Measurements from ENCODE around the gene CSTF1.
"Not testable (repeated sequence)": the region's sequence is repeated elsewhere in the genome, so short reads cannot be mapped to it uniquely, and the experiment has no call there.

The CSTF1 gene

GRCh38 chr20:56368351-56369134 is 23.9 kb upstream of the CSTF1 start:
- no peak for DNase-seq (ENCODE audit: low read depth in 1 of 2, low spot score in 1 of 2)

DNA sequence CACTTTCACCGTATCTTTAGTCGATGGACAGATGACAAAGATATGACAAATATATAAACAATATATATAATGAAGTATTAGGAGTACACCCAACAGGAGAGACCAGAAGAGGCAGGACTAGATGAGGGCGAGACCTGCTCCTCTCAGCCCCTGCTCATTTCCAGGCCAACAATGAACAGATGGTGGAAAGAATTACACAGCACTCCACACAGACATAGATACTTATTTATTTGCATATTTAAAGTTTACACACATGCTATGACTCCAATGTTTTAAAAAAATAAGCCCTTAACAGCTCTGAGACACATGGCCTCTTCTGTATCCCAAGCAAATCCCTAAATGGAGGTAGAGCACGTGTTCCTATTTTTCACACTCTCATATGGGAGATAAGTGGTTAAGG is 23.3 kb upstream of the CSTF1 start:
- DNase-seq (ENCODE audit: low read depth in 1 of 2, low spot score in 1 of 2), result no peak

- DNase-seq (ENCODE audit: low read depth in 1 of 2, low spot score in 1 of 2), result no peak
Measured at GRCh38 chr20:56371977-56372376, 20.5 kb upstream of the CSTF1 start.

- no peak for DNase-seq (ENCODE audit: low read depth in 1 of 2, low spot score in 1 of 2)
Measured at GRCh38 chr20:56372850-56373249, 19.6 kb upstream of the CSTF1 start.

DNA sequence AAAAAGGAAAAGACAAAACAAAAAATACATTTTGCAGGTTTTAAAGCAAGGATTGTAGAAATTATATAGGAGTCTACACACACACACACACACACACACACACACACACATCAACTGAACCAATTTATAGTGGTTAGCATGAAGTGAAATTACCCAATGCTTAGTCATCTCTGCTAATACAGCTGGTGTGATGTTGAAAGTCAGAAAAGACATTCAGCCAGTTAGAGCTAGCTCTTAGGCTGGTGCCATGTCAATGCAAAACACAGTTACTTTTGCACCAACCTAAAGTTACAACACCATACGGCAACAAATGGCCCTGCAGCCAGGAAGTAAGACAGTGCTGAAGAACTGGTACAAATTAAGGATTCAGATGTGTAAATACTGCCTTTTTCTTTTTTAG is 18.5 kb upstream of the CSTF1 start:
- DNase-seq (ENCODE audit: low read depth in 1 of 2, low spot score in 1 of 2), result no peak

DNA sequence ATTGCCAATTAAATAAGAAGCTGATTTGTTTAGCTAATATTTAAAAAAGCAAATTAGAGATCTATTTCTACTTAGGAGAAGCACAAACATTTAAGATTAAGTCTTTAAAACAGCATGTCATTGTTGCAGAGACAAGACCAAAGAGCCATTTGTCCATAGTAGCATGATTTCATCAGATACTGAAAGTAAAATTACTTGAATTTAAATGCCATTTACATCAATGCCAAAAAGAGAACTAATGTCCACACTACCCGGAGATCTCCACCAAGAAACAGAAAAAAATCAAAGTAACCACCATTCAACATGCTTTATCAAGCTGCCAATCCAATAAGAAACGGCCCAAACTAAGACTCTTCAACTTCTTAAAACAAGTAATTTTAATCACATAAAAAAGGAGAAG is 16.1 kb upstream of the CSTF1 start:
- DNase-seq (ENCODE audit: low read depth in 1 of 2, low spot score in 1 of 2), result no peak

DNA sequence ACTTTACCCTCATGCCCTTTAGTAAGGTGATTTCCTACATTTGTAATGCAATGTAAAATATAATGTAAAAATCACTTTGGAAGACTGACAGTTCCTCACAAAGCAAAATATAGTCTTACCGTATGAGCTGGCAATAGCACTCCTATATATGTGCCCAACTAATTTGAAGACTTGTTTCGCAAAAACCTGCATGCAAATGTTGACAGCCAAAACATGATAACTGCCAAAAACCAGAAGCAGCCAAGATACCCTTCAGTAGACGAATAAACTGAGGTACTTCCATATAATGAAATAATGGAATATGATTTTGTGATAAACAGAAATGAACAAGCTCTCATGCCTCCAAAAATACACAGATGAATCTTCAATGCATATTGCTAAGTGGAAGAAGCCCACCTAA is 14.1 kb upstream of the CSTF1 start:
- no peak for DNase-seq (ENCODE audit: low read depth in 1 of 2, low spot score in 1 of 2)

DNA sequence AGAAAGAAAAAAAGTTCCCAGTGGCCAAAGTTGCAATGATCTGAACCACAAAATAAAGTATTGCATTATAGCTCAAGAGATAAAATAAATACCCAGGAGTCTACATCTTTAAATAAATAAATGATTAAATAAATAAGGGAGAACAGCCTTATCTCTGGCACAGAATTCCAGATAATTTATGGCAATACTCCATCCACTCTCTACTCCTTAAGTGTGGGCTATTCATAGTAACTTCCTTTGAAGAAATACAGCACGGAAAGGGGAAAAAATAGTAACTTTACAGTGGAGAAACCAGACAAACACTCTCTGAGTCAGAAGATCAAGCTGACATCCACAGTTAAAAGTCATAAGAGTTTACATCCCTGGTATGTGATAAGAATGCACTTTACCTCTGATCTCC is 12.1 kb upstream of the CSTF1 start:
- DNase-seq (ENCODE audit: low read depth in 1 of 2, low spot score in 1 of 2), result no peak

DNA sequence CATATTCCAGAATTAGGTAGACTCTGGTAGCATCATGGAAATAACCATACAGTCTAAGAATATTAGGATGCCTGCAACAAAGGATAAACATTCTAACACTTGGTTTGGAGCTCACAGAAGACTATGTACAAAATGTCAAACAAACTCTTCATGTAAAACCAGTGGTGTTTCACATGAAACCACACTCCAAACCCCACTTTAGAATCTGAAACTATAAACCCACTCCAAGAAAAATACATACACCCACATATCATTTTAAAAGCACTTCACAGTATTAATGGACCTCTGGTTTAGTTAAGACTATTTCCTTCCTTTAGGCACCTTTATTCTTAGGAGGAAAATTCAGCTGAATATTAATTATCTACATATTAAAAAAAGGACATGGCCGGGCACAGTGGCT is 10.9 kb upstream of the CSTF1 start:
- DNase-seq (ENCODE audit: low read depth in 1 of 2, low spot score in 1 of 2), result no peak

DNA sequence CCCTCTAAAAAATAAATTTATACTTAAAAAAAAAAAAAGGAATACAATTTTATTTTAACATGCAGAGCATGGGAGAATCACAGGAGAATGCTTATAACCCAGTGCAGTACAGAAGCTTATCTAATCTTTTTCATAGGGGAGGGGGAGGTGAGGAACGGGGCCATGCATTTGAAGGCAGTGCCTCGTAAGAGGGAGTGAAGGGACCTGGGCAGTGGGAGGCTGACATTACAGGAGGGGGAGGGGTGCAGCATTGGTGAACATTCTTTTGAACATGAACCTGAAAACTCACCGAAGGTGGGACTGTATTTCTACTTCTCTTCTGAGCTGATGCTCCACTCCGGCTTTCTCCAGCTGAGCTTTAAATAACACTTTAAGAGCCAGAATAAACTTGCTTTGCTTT is 9.7 kb upstream of the CSTF1 start:
- DNase-seq (ENCODE audit: low read depth in 1 of 2, low spot score in 1 of 2), result no peak

DNA sequence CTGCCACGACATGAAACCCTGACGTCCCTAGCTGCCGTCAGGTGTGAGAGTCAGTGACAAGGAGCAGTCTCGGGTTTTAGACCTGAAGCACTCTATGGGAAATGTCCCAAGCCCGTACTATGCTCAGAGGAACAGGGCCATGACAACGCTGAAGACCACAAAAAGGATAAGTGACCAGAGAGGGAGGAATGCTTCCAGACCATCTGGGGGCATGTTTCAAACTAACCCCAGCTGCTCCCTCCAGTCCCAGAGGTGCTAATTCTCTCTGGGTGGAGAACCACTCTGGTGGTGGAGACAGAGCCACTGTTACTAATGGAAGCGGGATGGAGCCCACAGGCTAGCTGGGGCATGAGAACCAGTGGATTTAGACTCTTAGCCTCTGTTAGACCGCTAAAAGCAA is 9.1 kb upstream of the CSTF1 start:
- no peak for DNase-seq (ENCODE audit: low read depth in 1 of 2, low spot score in 1 of 2)

GRCh38 chr20:56385130-56385529 is 7.3 kb upstream of the CSTF1 start:
- DNase-seq (ENCODE audit: low read depth in 1 of 2, low spot score in 1 of 2), result no peak

GRCh38 chr20:56386219-56386618 is 6.2 kb upstream of the CSTF1 start:
- no peak for DNase-seq (ENCODE audit: low read depth in 1 of 2, low spot score in 1 of 2)

- DNase-seq (ENCODE audit: low read depth in 1 of 2, low spot score in 1 of 2), result no peak
Measured at GRCh38 chr20:56388882-56389281, 3.6 kb upstream of the CSTF1 start.

DNA sequence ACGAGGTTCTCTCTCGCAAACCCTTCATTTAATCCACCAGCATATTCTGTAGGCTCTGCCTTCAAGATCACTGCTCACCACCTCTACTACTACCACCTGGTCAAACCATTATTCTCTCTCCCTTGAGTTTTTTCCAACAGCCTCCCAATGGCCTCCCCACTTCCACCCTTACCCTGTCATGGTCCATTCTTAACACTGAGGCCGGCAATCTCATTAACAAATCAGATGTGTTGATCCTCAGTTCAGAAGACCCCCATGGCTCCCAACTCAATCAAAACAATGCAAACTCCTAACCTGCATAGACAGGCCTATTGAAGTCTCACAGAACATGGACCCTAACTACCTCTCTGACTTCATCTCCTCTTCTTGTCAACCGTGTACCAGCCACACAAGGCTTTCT is 2.6 kb upstream of the CSTF1 start:
- no peak for DNase-seq (ENCODE audit: low read depth in 1 of 2, low spot score in 1 of 2)

GRCh38 chr20:56390396-56390795 is 2.0 kb upstream of the CSTF1 start:
- not testable (repeated sequence) for DNase-seq (ENCODE audit: low read depth in 1 of 2, low spot score in 1 of 2)

DNA sequence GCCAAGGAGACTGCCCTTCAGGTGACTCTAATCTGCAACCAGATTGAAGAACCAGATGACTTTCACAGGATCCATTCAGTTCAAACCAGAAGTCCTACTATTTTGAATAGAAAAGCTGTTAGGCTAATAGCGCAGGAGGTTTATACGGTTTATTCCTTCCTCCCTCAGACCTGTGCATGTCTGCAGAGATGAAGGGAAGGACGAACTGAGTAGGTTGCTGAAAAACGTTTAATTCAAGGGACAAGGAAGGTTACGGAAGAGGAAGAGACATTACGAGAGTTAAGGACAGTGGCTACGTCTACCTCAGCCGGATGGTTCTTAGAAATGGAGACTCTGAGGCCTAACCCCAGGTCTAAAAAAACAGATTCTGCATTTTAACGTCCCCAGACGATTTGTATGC is 1.4 kb upstream of the CSTF1 start:
- no peak for DNase-seq (ENCODE audit: low read depth in 1 of 2, low spot score in 1 of 2)

- DNase-seq (ENCODE audit: low read depth in 1 of 2, low spot score in 1 of 2), result no peak
Measured at GRCh38 chr20:56391596-56392131, 781 bp upstream of the CSTF1 start.

GRCh38 chr20:56392881-56393482 is 537 bp downstream of the CSTF1 start:
- no peak for DNase-seq (ENCODE audit: low read depth in 1 of 2, low spot score in 1 of 2)

DNA sequence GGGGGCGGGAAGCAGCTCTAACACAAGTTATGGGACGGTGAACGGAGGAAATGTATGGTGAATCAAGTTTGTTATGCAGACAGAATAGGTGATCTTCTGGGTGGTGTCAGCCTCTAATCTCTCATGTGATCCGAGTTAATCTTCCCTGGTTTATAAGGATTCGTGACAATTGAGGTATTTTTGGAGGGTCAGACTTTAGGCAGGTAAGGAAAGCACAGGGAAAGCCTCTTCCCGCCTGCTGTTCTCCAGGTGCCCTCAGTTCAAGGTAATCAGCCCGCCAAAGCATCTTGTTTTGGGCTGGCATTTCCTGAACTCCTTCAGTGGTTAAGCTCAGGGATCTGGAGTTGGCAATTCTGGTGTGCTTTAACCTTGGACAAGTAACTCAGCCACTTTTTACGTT is 1.2 kb downstream of the CSTF1 start:
- no peak for DNase-seq (ENCODE audit: low read depth in 1 of 2, low spot score in 1 of 2)

DNA sequence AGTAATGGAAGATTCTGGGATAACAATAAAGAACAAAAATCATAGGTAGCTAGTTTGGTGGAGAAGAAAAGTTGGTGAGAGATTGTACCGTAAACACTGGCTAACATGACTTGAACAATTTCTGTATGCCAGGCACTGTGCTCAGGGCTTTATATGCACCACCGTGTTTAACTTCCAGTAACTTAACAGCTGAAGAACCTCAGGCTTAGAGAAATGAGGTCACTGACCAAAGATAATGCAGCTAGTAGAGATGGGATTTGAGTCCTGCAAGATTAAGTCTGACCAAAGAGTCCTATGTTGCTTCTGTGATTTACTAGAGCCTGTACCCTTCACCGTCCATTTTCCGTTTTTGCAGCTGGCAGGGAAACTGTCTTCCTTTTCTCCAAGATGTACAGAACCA is 2.7 kb downstream of the CSTF1 start:
- DNase-seq (ENCODE audit: low read depth in 1 of 2, low spot score in 1 of 2), result no peak

DNA sequence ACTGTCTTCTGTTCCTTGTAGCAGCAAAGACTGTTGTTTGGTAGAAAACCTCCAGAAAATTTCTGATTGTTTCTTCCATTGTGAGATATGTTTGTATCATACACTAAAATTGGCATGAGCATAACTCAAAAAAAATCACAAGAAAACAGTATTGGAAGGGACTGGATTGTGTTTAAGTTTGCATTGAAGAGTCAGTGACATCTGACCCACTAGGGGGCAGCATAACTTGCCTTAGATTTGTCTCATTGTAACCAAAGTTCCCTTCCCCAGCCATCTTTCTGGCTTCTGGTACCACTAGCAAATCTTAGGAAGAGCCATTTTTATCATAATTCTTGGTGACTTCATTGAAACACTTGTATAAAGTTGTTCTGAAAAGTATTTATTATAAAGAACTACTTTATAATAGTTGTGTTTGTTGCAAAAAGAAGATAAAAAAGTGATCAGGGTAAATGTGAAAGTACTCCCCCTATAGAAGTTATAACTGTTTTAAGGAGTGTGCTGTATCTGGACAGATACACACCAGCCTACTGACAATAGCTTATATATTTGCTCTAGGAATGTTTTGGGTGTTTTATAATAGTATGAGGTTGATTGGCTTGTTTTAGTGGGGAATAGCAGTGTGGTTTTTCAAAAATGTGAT is 7.7 kb downstream of the CSTF1 start:
- DNase-seq (ENCODE audit: low read depth in 1 of 2, low spot score in 1 of 2), result peak in 1 of 2 donors; percentile 32
